Measurements from ENCODE around the gene CEMIP. TPM values are rescaled to one million over a fixed set of nuclear protein-coding genes. Genes with fewer than 3 reads are reported as not detected.

The CEMIP gene
- total RNA-seq, 6 donors from 2014 or later: 0.59 to 38.8 (median 5.7) TPM

GRCh38 chr15:80944818-80945217, 165.6 kb downstream of the CEMIP start:
- no peaks in the 10 kb centered on the region for H3K27me3 ChIP-seq
- DNase-seq: peak in 1 of 2 donors; percentile 41
- H3K4me1 ChIP-seq: no peaks in the 10 kb centered on the region
- H3K36me3 ChIP-seq: peaks cover 3 to 99% (median 83%) of the 10 kb centered on the region in 4 donors
- WGBS, 2 donors: 88 to 98% methylated on average over 1 to 3 of the region's 3 CpGs
- H3K27ac ChIP-seq: no peak overlapping the region
- no peaks in the 10 kb centered on the region for H3K9me3 ChIP-seq
- TF ChIP-seq EP300 (IDR thresholded peaks at IDR 0.05) (no peak), POLR2AphosphoS5 (IDR thresholded peaks at IDR 0.05) (no peak), POLR2A (IDR thresholded peaks at IDR 0.05) (no peak), CTCF (IDR thresholded peaks at IDR 0.05) (no peak)
- ATAC-seq (ENCODE audit: low FRiP score in 2 of 2): no peak
- H3K4me3 ChIP-seq: no peak overlapping the region

- ATAC-seq (ENCODE audit: low FRiP score in 2 of 2) (no peak), DNase-seq (no peak)
- Histone ChIP-seq H3K4me3 (no peak overlapping the region), H3K36me3 (peaks cover 3 to 99% (median 83%) of the 10 kb centered on the region in 4 donors), H3K9me3 (no peaks in the 10 kb centered on the region), H3K27me3 (no peaks in the 10 kb centered on the region), H3K27ac (no peak overlapping the region), H3K4me1 (no peaks in the 10 kb centered on the region)
- TF ChIP-seq POLR2A (IDR thresholded peaks at IDR 0.05) (no peak), CTCF (IDR thresholded peaks at IDR 0.05) (no peak), POLR2AphosphoS5 (IDR thresholded peaks at IDR 0.05) (no peak), EP300 (IDR thresholded peaks at IDR 0.05) (no peak)
- WGBS, 2 donors: 95 to 96% methylated on average over 5 of the region's 5 CpGs
These were observed 166.4 kb downstream of the CEMIP start for GRCh38 chr15:80945605-80946004.

GRCh38 chr15:80946576-80946975, 167.4 kb downstream of the CEMIP start:
- Histone ChIP-seq H3K4me1 (no peaks in the 10 kb centered on the region), H3K9me3 (no peaks in the 10 kb centered on the region), H3K27me3 (no peaks in the 10 kb centered on the region), H3K4me3 (no peak overlapping the region), H3K36me3 (peaks cover 9 to 99% (median 83%) of the 10 kb centered on the region in 4 donors), H3K27ac (no peak overlapping the region)
- no peak for ATAC-seq (ENCODE audit: low FRiP score in 2 of 2)
- WGBS, 2 donors: 94 to 96% methylated on average over 8 of the region's 8 CpGs
- TF ChIP-seq POLR2A (IDR thresholded peaks at IDR 0.05) (no peak), CTCF (IDR thresholded peaks at IDR 0.05) (no peak), POLR2AphosphoS5 (IDR thresholded peaks at IDR 0.05) (no peak), EP300 (IDR thresholded peaks at IDR 0.05) (no peak)
- DNase-seq: no peak

DNA sequence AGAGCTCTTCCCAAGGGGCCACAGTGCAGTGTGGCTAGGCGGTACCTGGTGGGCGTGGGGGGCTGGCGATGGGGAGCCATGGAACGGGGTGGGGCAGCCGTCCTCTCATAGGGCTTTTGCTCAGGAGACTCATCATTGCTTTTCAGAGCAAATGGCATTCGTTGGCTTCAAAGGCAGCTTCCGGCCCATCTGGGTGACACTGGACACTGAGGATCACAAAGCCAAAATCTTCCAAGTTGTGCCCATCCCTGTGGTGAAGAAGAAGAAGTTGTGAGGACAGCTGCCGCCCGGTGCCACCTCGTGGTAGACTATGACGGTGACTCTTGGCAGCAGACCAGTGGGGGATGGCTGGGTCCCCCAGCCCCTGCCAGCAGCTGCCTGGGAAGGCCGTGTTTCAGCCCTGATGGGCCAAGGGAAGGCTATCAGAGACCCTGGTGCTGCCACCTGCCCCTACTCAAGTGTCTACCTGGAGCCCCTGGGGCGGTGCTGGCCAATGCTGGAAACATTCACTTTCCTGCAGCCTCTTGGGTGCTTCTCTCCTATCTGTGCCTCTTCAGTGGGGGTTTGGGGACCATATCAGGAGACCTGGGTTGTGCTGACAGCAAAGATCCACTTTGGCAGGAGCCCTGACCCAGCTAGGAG, 169.6 kb downstream of the CEMIP start:
- DNase-seq (peak in 1 of 2 donors; percentile 43), ATAC-seq (ENCODE audit: low FRiP score in 2 of 2) (no peak)
- Histone ChIP-seq H3K36me3 (peaks cover 6 to 92% (median 75%) of the 10 kb centered on the region in 4 donors), H3K4me1 (no peaks in the 10 kb centered on the region), H3K9me3 (no peaks in the 10 kb centered on the region), H3K27ac (no peak overlapping the region), H3K27me3 (no peaks in the 10 kb centered on the region), H3K4me3 (no peak overlapping the region)
- 95 to 97% methylated on average over 4 to 13 of the region's 13 CpGs for WGBS, 2 donors
- no peak for TF ChIP-seq POLR2A (IDR thresholded peaks at IDR 0.05)
- TF ChIP-seq POLR2AphosphoS5 (IDR thresholded peaks at IDR 0.05): no peak
- no peak for TF ChIP-seq CTCF (IDR thresholded peaks at IDR 0.05)
- TF ChIP-seq EP300 (IDR thresholded peaks at IDR 0.05): no peak

- TF ChIP-seq CTCF (IDR thresholded peaks at IDR 0.05): no peak
- no peak for TF ChIP-seq POLR2A (IDR thresholded peaks at IDR 0.05)
- no peak for TF ChIP-seq EP300 (IDR thresholded peaks at IDR 0.05)
- TF ChIP-seq POLR2AphosphoS5 (IDR thresholded peaks at IDR 0.05): no peak
- Histone ChIP-seq H3K27ac (no peak overlapping the region), H3K4me1 (no peaks in the 10 kb centered on the region), H3K9me3 (no peaks in the 10 kb centered on the region), H3K4me3 (no peak overlapping the region), H3K27me3 (no peaks in the 10 kb centered on the region), H3K36me3 (peaks cover 6 to 82% (median 68%) of the 10 kb centered on the region in 4 donors)
- DNase-seq (no peak), ATAC-seq (ENCODE audit: low FRiP score in 2 of 2) (no peak)
- 84 to 97% methylated on average over 3 to 4 of the region's 4 CpGs for WGBS, 2 donors
These were observed 170.6 kb downstream of the CEMIP start for GRCh38 chr15:80949756-80950155.
